Activated B cell treated with CpG ODN at 0.5 μM for 24 hours (primary cell): ENCODE results near the gene PLCG2. TPM values are rescaled to one million over a fixed set of nuclear protein-coding genes. Genes with fewer than 3 reads are reported as not detected.

ENCODE experiments used
- ATAC-seq: fragments of 200-7000 bp; cut with Tn5 transposase; one replicate; pipeline ENCODE4 v1.10.0; 2021; ENCODE audit warnings: low read depth, mild to moderate bottlenecking, moderate library complexity
- CTCF ChIA-PET: fragments of 350-600 bp; sonication (Branson Sonifier 250); formaldehyde crosslinking; loops from one replicate; lab custom pipeline; 2021; ENCODE audit warnings: antibody characterized with exemption; lab: Charles Lee
- POLR2A ChIA-PET: fragments of 350-600 bp; sonication (Branson Sonifier 250); formaldehyde crosslinking; loops from one replicate; lab custom pipeline; 2021; ENCODE audit warnings: antibody characterized with exemption; lab: Charles Lee
- DNase-seq: peaks from one replicate; pipeline ENCODE4 v3.0.0; 2022
- H3K27ac Mint-ChIP-seq: one replicate; pipeline ENCODE4 v1.8.0; 2020; ENCODE audit warnings: mixed read lengths
- H3K27me3 Mint-ChIP-seq: one replicate; pipeline ENCODE4 v1.8.0; 2021; ENCODE audit warnings: mixed read lengths
- H3K36me3 Mint-ChIP-seq: one replicate; pipeline ENCODE4 v1.8.0; 2021; ENCODE audit warnings: low read depth, mixed read lengths
- H3K4me1 Mint-ChIP-seq: one replicate; pipeline ENCODE4 v1.8.0; 2021; ENCODE audit warnings: mixed read lengths
- H3K4me3 Mint-ChIP-seq: one replicate; pipeline ENCODE4 v1.8.0; 2020; ENCODE audit warnings: mild to moderate bottlenecking, mixed read lengths
- H3K9me3 Mint-ChIP-seq: one replicate; pipeline ENCODE4 v1.8.0; 2020; ENCODE audit warnings: mixed read lengths
- intact Hi-C: fragments of 100-400 bp; cut with micrococcal nuclease; formaldehyde crosslinking; loops from one replicate; pipeline ENCODE4 v1.15.1; 2024
- total RNA-seq: library from RNA; stranded (reverse); gene quantifications from 2 replicates; pipeline ENCODE4 v1.2.3, GENCODE V29; 2022
- TF ChIP-seq, protein P1 (sequence below): fragments of 200-600 bp; IDR thresholded peaks from one replicate; pipeline ENCODE4 v1.8.0; 2022; ENCODE audit warnings: antibody characterized with exemption, mild to moderate bottlenecking

The PLCG2 gene
- total RNA-seq, 1 donor from 2014 or later, result 525 TPM

DNA sequence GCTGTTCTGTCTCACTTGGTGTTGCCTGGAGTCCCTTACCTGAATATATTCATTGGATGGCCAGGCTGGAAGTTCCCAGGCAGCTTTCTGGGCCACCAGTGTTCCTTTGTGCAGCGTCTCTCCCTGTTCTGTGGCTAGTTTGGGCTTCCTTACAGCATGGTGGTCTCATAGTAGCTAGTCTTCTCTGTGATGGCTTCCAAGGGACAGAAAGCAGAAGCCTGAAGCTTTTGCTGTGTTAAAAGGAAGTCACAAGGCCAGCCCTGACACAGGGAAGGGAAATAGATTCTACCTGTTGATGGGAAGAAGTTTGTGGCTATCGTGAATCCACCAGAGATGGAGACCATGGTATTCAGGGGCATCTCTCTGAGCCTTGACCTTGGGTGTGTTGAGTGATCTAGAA, 34.6 kb downstream of the PLCG2 start:
- Mint-ChIP-seq H3K36me3 (peaks cover 38% of the 10 kb centered on the region), H3K27ac (peak overlapping the region; percentile 92), H3K4me3 (peak overlapping the region; percentile 50)

DNA sequence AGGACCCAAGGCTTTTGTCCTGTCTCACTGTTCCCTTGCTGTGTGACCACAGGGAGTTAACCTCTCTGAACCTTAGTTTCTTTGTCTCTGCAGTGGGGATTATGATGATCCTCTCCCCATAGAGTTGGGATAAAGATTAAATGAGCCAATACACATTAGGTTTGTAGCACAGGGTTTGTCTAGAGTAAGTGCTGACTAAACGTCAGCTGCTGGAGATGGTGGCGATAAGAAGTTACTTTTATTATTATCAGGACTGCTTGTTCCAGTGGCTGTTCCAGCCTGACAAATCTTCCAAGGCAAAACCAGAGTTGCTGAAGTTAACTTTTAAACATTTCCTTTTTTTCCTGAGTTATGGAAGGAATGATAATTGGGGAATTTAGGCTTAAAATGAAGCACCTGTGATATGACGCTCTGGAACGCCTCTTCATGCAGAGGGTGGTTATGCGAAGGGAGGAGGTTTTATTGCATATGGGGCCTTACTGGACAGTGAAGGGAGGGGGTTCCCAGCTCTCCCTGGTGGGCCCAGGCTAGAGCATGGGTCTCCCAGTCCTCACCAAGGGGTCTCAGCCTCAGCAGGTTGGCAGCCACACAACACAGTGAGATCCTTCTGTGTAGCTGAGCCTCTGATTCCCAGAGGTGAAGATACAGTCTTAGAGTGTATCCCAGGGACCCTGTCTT, 35.8 kb downstream of the PLCG2 start:
- no peaks in the 10 kb centered on the region for H3K9me3 Mint-ChIP-seq
- DNase-seq (no peak), ATAC-seq (no peak)
- peak overlapping the region; percentile 92 for H3K27ac Mint-ChIP-seq
- TF ChIP-seq, protein P1, sequence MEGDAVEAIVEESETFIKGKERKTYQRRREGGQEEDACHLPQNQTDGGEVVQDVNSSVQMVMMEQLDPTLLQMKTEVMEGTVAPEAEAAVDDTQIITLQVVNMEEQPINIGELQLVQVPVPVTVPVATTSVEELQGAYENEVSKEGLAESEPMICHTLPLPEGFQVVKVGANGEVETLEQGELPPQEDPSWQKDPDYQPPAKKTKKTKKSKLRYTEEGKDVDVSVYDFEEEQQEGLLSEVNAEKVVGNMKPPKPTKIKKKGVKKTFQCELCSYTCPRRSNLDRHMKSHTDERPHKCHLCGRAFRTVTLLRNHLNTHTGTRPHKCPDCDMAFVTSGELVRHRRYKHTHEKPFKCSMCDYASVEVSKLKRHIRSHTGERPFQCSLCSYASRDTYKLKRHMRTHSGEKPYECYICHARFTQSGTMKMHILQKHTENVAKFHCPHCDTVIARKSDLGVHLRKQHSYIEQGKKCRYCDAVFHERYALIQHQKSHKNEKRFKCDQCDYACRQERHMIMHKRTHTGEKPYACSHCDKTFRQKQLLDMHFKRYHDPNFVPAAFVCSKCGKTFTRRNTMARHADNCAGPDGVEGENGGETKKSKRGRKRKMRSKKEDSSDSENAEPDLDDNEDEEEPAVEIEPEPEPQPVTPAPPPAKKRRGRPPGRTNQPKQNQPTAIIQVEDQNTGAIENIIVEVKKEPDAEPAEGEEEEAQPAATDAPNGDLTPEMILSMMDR, result no peak
- H3K4me3 Mint-ChIP-seq, result peak overlapping the region; percentile 66
- intact Hi-C loops, result no loop called here
- H3K36me3 Mint-ChIP-seq, result peaks cover 41% of the 10 kb centered on the region
- ChIA-PET CTCF (no interaction called here), POLR2A (interaction anchor here (1.5 to 7.7 kb wide), 4 partner anchors 8 to 41 kb away, joined by 4 to 194 read pairs (median 59); no protein-coding TSS in a partner anchor)
- H3K4me1 Mint-ChIP-seq, result peaks cover 98% of the 10 kb centered on the region
- H3K27me3 Mint-ChIP-seq, result no peaks in the 10 kb centered on the region

More for the DNA sequence above, 34.6 kb downstream of the PLCG2 start:
- ChIA-PET CTCF (interaction anchor here (1.0 to 1.4 kb wide), 3 partner anchors 16 to 72 kb away, joined by 3 to 4 read pairs (median 3); no protein-coding TSS in a partner anchor), POLR2A (interaction anchor here (0.6 to 7.7 kb wide), 12 partner anchors 9 to 74 kb away, joined by 3 to 111 read pairs (median 4); partner anchors contain the start of gene PLCG2)
- intact Hi-C loops, result no loop called here
- peaks cover 98% of the 10 kb centered on the region for H3K4me1 Mint-ChIP-seq
- H3K27me3 Mint-ChIP-seq, result no peaks in the 10 kb centered on the region
- H3K9me3 Mint-ChIP-seq, result no peaks in the 10 kb centered on the region
- DNase-seq, result no peak
- ATAC-seq, result no peak
- TF ChIP-seq, protein P1, result no peak

DNA sequence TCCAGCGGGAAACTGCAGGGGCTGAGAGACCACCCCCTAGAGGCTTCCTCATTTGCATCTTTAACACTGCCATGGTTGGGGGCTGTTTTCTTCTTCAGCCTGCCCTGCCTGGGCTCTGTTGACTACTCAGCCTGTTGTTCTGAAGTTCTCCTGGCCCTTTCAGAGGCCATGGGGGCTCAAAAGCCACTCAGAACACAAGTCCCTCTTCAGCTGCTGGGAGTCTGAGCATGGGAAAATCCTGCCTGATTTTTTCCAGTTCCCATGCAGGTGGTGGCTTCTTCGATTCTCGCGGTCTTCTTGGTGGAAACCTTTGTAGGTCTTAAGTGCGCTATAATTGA, 36.3 kb downstream of the PLCG2 start:
- intact Hi-C loops, result no loop called here
- ChIA-PET CTCF (interaction anchor here (1.0 kb wide), 1 partner anchor 19 kb away, joined by 3 read pairs; no protein-coding TSS in a partner anchor), POLR2A (interaction anchor here (1.6 to 7.7 kb wide), 5 partner anchors 8 to 42 kb away, joined by 4 to 194 read pairs (median 60); no protein-coding TSS in a partner anchor)
- ATAC-seq (no peak), DNase-seq (no peak)
- Mint-ChIP-seq H3K27ac (peak overlapping the region; percentile 92), H3K27me3 (no peaks in the 10 kb centered on the region), H3K9me3 (no peaks in the 10 kb centered on the region), H3K36me3 (peaks cover 41% of the 10 kb centered on the region), H3K4me1 (peaks cover 98% of the 10 kb centered on the region), H3K4me3 (peak overlapping the region; percentile 38)
- TF ChIP-seq, protein P1, result no peak

DNA sequence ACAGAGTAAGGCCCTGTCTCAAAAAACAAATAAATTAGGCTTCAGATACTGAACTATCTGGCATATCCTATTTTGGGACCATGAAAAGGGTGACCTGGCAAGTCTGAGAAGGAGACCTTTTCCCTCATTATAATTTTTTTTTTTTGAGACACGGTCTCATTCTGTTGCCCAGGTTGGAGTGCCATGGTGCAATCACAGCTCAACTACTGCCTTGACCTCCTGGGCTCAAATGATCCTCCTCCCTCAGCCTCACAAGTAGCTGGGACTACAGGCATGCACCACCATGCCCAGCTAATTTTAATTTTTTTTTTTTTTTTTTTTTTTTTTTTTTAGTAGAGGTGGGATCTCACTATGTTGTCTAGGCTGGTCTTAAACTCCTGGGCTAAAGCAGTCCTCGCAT, 37.3 kb downstream of the PLCG2 start:
- Mint-ChIP-seq H3K9me3 (no peaks in the 10 kb centered on the region), H3K27me3 (no peaks in the 10 kb centered on the region), H3K4me3 (peak overlapping the region; percentile 74), H3K36me3 (peaks cover 33% of the 10 kb centered on the region), H3K4me1 (peaks cover 98% of the 10 kb centered on the region), H3K27ac (peak overlapping the region; percentile 96)
- ChIA-PET POLR2A (interaction anchor here (0.7 to 7.7 kb wide), 14 partner anchors 9 to 334 kb away, joined by 3 to 194 read pairs (median 30); partner anchors contain the start of gene PLCG2), CTCF (interaction anchor here (1.0 to 3.1 kb wide), 3 partner anchors 18 to 58 kb away, joined by 3 to 13 read pairs (median 5); no protein-coding TSS in a partner anchor)
- intact Hi-C loops, result loop anchor here (2.0 kb wide), 1 partner anchor 14 kb away; no protein-coding TSS in a partner anchor
- ATAC-seq, result no peak
- DNase-seq, result no peak
- TF ChIP-seq, protein P1, result no peak

DNA sequence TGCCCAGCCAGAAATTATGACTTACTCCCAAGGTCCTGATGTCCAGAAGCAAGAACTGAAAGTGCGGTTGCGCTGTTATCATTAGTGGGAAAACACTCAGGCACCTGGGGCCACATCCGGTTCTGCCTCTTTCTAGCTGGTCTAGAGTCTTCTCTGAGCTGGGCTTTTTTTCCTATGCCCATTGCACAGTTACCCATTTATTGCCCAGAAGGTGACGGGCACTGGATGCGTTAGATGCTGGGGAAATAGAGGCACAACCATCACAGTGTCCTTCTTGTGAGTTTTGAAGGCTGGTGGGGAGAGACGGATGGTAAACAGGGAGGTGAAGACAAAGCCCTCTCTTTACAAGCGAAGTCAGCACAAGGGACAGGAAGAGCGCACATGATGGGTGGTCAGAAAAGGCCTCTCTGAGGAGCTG, 37.7 kb downstream of the PLCG2 start:
- H3K36me3 Mint-ChIP-seq, result peaks cover 29% of the 10 kb centered on the region
- intact Hi-C loops, result loop anchor here (1.0 to 2.0 kb wide), 2 partner anchors 8 to 14 kb away; no protein-coding TSS in a partner anchor
- H3K9me3 Mint-ChIP-seq, result no peaks in the 10 kb centered on the region
- ATAC-seq (peak; percentile 6), DNase-seq (no peak)
- peaks cover 98% of the 10 kb centered on the region for H3K4me1 Mint-ChIP-seq
- TF ChIP-seq, protein P1, result no peak
- no peaks in the 10 kb centered on the region for H3K27me3 Mint-ChIP-seq
- ChIA-PET POLR2A (interaction anchor here (0.7 to 7.7 kb wide), 15 partner anchors 10 to 335 kb away, joined by 3 to 194 read pairs (median 28); partner anchors contain the start of gene PLCG2), CTCF (interaction anchor here (1.0 to 3.1 kb wide), 6 partner anchors 8 to 65 kb away, joined by 4 to 13 read pairs (median 6); no protein-coding TSS in a partner anchor)
- peak overlapping the region; percentile 96 for H3K27ac Mint-ChIP-seq
- H3K4me3 Mint-ChIP-seq, result peak overlapping the region; percentile 74
